K562 (cell line): Measurements from ENCODE around the gene ZDHHC16. TPM values are rescaled to one million over a fixed set of nuclear protein-coding genes. Genes with fewer than 3 reads are reported as not detected.

Source experiments
- BCOR ChIP-seq: fragments of 450-650 bp; IDR thresholded peaks from 2 replicates; pipeline ENCODE4 v1.6.1; 2016
- EP400 ChIP-seq: fragments of 450-650 bp; IDR thresholded peaks from 2 replicates; pipeline ENCODE4 v1.6.1; 2017; ENCODE audit warnings: antibody characterized with exemption, mild to moderate bottlenecking, moderate library complexity
- ETS2 ChIP-seq: IDR thresholded peaks from 2 replicates; pipeline ENCODE4 v1.6.1; 2016; ENCODE audit warnings: borderline replicate concordance, missing genetic modification characterization, mild to moderate bottlenecking, moderate library complexity, missing compliant biosample characterization; ENCODE audit not compliant: poor library complexity, severe bottlenecking
- ETV1 ChIP-seq: fragments of 450-650 bp; conservative IDR thresholded peaks from 2 replicates; pipeline ENCODE4 v1.6.1; 2016; ENCODE audit warnings: missing genetic modification characterization, control low read depth, low read depth, missing compliant biosample characterization
- FOXJ2 ChIP-seq: fragments of 200-800 bp; sonication (Bioruptor generic); IDR thresholded peaks from 2 replicates; pipeline ENCODE4 v1.6.1; 2016; ENCODE audit warnings: missing genetic modification characterization, missing compliant biosample characterization
- GABPA ChIP-seq: fragments of 200-800 bp; sonication (Bioruptor generic); conservative IDR thresholded peaks from 2 replicates; pipeline ENCODE4 v1.6.1; 2016; ENCODE audit warnings: low read depth, missing genetic modification characterization, missing compliant biosample characterization
- KAT7 ChIP-seq: sonication (generic); formaldehyde crosslinking; IDR thresholded peaks from 2 replicates; pipeline ENCODE4 v1.8.0; 2022; ENCODE audit warnings: missing genetic modification reagents, mild to moderate bottlenecking, borderline replicate concordance
- KLF1 ChIP-seq: fragments of 450-650 bp; IDR thresholded peaks from 2 replicates; pipeline ENCODE4 v1.6.1; 2016; ENCODE audit warnings: missing genetic modification characterization, missing compliant biosample characterization
- KLF16 ChIP-seq: IDR thresholded peaks from 2 replicates; pipeline ENCODE4 v1.6.1; 2016; ENCODE audit warnings: antibody characterized with exemption
- LARP7 ChIP-seq: fragments of 450-650 bp; IDR thresholded peaks from 2 replicates; pipeline ENCODE4 v1.6.1; 2016
- MEF2A ChIP-seq: IDR thresholded peaks from 2 replicates; pipeline ENCODE4 v1.6.1; 2011; ENCODE audit warnings: low read depth, mild to moderate bottlenecking, low read length, moderate library complexity; ENCODE audit not compliant: control insufficient read depth
- MXI1 ChIP-seq: IDR thresholded peaks from 2 replicates; pipeline ENCODE4 v1.6.1; 2011; ENCODE audit warnings: low read depth, mild to moderate bottlenecking, improper control_type of control experiment, low read length
- NELFE ChIP-seq: IDR thresholded peaks from 2 replicates; pipeline ENCODE4 v1.6.1; 2011; ENCODE audit warnings: mild to moderate bottlenecking; ENCODE audit not compliant: insufficient read depth, insufficient read length
- NFIC ChIP-seq: fragments of 450-650 bp; IDR thresholded peaks from 2 replicates; pipeline ENCODE4 v1.6.1; 2017; ENCODE audit warnings: mild to moderate bottlenecking, inconsistent platforms
- NFYB ChIP-seq: IDR thresholded peaks from 2 replicates; pipeline ENCODE4 v1.6.1; 2011; ENCODE audit warnings: mild to moderate bottlenecking, moderate library complexity; ENCODE audit not compliant: insufficient read length; ENCODE audit errors: extremely low read depth
- NR2F6 ChIP-seq: fragments of 450-650 bp; formaldehyde crosslinking; IDR thresholded peaks from 2 replicates; pipeline ENCODE4 v1.4.0; 2020; ENCODE audit warnings: mild to moderate bottlenecking
- PML ChIP-seq: IDR thresholded peaks from 2 replicates; pipeline ENCODE4 v1.6.1; 2012; ENCODE audit warnings: low read length, inconsistent platforms
- RB1 ChIP-seq: fragments of 450-650 bp; IDR thresholded peaks from 2 replicates; pipeline ENCODE4 v1.6.1; 2017; ENCODE audit warnings: low read depth, mild to moderate bottlenecking
- RBBP5 ChIP-seq: fragments of 200-600 bp; sonication (generic); IDR thresholded peaks from 2 replicates; pipeline ENCODE4 v1.6.1; 2012; ENCODE audit warnings: borderline replicate concordance, mild to moderate bottlenecking, low read length, control low read depth, inconsistent platforms; ENCODE audit not compliant: insufficient read depth, poor library complexity, severe bottlenecking
- TCF7L2 ChIP-seq: fragments of 150-350 bp; IDR thresholded peaks from 2 replicates; pipeline ENCODE4 v1.6.1; 2016; ENCODE audit warnings: low read depth, mild to moderate bottlenecking, low read length, moderate library complexity
- U2AF1 ChIP-seq: fragments of 200-400 bp; formaldehyde crosslinking; optimal IDR thresholded peaks from 2 replicates; pipeline ENCODE3; 2017; ENCODE audit warnings: mild to moderate bottlenecking, low read depth, low read length, moderate library complexity
- ZKSCAN1 ChIP-seq: fragments of 150-350 bp; IDR thresholded peaks from 2 replicates; pipeline ENCODE4 v1.6.1; 2016; ENCODE audit warnings: low read depth, low read length
- ZNF174 ChIP-seq: fragments of 250-450 bp; sonication (Bioruptor Pico); IDR thresholded peaks from 2 replicates; pipeline ENCODE4 v1.4.0; 2020; ENCODE audit warnings: mild to moderate bottlenecking
- ZNF184 ChIP-seq: sonication (generic); formaldehyde crosslinking; IDR thresholded peaks from 2 replicates; pipeline ENCODE4 v1.5.0; 2020; ENCODE audit warnings: missing genetic modification reagents
- ZNF224 ChIP-seq: sonication (generic); formaldehyde crosslinking; IDR thresholded peaks from 2 replicates; pipeline ENCODE4 v1.8.0; 2022; ENCODE audit warnings: mild to moderate bottlenecking, missing genetic modification reagents
- ZNF324 ChIP-seq: fragments of 250-450 bp; sonication (Bioruptor Pico); IDR thresholded peaks from 2 replicates; pipeline ENCODE4 v1.4.0; 2020; ENCODE audit warnings: mild to moderate bottlenecking
- polyA plus RNA-seq, 8 experiments: library from polyadenylated mRNA; depleted of rRNA in 4 of 8; stranded (reverse) in 5 of 8; unstranded in 3 of 8; fragments of >200 nt; fragmentation: Nextera tagmentation in 2 of 8; fragmentation: Illumina TruSeq in 1 of 8; extraction: Ambion mirVana in 2 of 8; extraction: Trizol in 1 of 8; gene quantifications; 2 replicates each; pipeline versions ENCODE4 v1.2.1 to v1.2.3, GENCODE V29; 2011 to 2014; ENCODE audit warnings: inconsistent platforms in 1 of 8, missing spikeins in 1 of 8
- total RNA-seq, 7 experiments: library from RNA; depleted of rRNA in 6 of 7; stranded (reverse); fragments of >200 nt in 6 of 7; fragmentation: Illumina TruSeq in 2 of 7; extraction: Trizol in 2 of 7; gene quantifications; 2 replicates each; pipeline versions ENCODE4 v1.2.1 to v1.2.3, GENCODE V29; 2011 to 2021; ENCODE audit warnings: low replicate concordance in 1 of 7
- TF ChIP-seq, protein P1 (sequence below): sonication (generic); formaldehyde crosslinking; IDR thresholded peaks from 2 replicates; pipeline ENCODE4 v1.8.0; 2022; ENCODE audit warnings: missing genetic modification reagents, mild to moderate bottlenecking, moderate library complexity, borderline replicate concordance
- TF ChIP-seq, protein P2 (sequence below): fragments of 450-650 bp; IDR thresholded peaks from 2 replicates; pipeline ENCODE4 v1.6.1; 2016; ENCODE audit warnings: borderline replicate concordance

ZDHHC16 gene
- total and polyA plus RNA-seq, 9 of the 15 experiments (the other 6 are each of a cell fraction or from before 2014, with no cell fraction given): 12.5 to 33.8 (median 21.3) TPM

DNA sequence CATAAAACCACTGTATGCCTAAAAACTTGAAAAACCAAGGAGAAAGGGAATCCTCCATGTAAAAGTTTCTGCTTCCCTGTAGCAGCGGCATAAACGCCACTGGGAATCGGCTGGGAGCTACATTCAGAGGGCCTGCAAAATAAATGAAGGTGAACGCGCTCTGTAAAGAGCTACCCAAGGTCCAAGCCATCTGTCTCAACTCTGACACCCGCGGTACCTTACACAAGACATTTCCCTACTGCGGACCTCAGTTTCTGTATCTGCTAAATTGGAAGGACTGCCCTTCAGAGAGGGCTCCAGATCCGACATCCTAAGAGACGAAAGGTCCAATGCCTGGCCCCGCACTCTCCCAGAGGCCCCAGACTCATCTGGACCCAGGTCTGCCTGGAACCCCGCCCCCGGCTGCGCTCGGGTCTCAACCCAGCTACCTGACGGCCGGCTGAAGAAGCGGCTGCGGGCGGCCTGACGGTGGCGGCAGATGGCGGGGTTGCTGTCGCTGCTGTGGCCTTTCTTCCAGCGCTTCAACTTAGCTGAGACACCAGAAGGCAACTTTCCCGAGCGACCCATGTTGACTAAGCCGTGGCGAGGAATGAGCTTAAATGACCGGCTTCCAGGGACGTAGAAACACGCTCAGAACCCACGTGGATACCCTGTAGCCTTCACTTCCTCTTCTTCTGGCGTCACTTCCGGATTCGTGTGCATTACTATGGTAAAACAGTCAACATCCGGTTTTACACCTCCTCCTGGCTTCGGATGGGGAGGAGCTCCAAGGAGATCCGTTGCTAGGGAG is 45.1 kb upstream of the ZDHHC16 start, which contains the start of gene RRP12 (continued):
- TF ChIP-seq ETS2: no peak
- TF ChIP-seq MXI1: peak; percentile 99
- no peak for TF ChIP-seq NFYB
- TF ChIP-seq, protein P1, sequence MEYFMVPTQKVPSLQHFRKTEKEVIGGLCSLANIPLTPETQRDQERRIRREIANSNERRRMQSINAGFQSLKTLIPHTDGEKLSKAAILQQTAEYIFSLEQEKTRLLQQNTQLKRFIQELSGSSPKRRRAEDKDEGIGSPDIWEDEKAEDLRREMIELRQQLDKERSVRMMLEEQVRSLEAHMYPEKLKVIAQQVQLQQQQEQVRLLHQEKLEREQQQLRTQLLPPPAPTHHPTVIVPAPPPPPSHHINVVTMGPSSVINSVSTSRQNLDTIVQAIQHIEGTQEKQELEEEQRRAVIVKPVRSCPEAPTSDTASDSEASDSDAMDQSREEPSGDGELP (CRISPR knock-in tag): peak; percentile 74
- no peak for TF ChIP-seq KLF16
- no peak for TF ChIP-seq LARP7
- TF ChIP-seq ZNF174: no peak
- TF ChIP-seq ZNF324 (CRISPR knock-in tag): no peak
- no peak for TF ChIP-seq KLF1
- TF ChIP-seq ZKSCAN1: no peak
- peak; percentile 91 for TF ChIP-seq EP400
- TF ChIP-seq BCOR: no peak
- peak; percentile 87 for TF ChIP-seq ETV1 (tag)
- TF ChIP-seq MEF2A: no peak
- TF ChIP-seq NR2F6 (CRISPR knock-in tag): no peak
- TF ChIP-seq GABPA (tag): peak; percentile 96
- TF ChIP-seq NFIC: no peak
- TF ChIP-seq U2AF1: no peak
- peak; percentile 97 for TF ChIP-seq FOXJ2 (tag)
- TF ChIP-seq RBBP5: no peak
- TF ChIP-seq ZNF184: no peak
- TF ChIP-seq ZNF224: no peak
- TF ChIP-seq, protein P2, sequence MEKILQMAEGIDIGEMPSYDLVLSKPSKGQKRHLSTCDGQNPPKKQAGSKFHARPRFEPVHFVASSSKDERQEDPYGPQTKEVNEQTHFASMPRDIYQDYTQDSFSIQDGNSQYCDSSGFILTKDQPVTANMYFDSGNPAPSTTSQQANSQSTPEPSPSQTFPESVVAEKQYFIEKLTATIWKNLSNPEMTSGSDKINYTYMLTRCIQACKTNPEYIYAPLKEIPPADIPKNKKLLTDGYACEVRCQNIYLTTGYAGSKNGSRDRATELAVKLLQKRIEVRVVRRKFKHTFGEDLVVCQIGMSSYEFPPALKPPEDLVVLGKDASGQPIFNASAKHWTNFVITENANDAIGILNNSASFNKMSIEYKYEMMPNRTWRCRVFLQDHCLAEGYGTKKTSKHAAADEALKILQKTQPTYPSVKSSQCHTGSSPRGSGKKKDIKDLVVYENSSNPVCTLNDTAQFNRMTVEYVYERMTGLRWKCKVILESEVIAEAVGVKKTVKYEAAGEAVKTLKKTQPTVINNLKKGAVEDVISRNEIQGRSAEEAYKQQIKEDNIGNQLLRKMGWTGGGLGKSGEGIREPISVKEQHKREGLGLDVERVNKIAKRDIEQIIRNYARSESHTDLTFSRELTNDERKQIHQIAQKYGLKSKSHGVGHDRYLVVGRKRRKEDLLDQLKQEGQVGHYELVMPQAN: peak; percentile 100
- no peak for TF ChIP-seq TCF7L2
- TF ChIP-seq NELFE: no peak
- TF ChIP-seq RB1: peak; percentile 39; the same call in 1 of the 2 replicates
- TF ChIP-seq PML: no peak
- TF ChIP-seq KAT7 (CRISPR knock-in tag): 0 out of 2 replicates have a peak, but pooled peaks have one; percentile 76
